K562 (cell line): ENCODE results near the gene SS18L1. TPM values are rescaled to one million over a fixed set of nuclear protein-coding genes. Genes with fewer than 3 reads are reported as not detected.

Source experiments
- ATAC-seq: fragments of 200-7000 bp; cut with Tn5 transposase; 3 replicates; pipeline ENCODE4 v1.9.1; 2020; ENCODE audit warnings: moderate library complexity
- BruUV-seq: library from RNA; stranded (reverse); fragments of 400-500 nt; replicated peaks from 2 replicates; lab custom pipeline; 2021; lab: Mats Ljungman, UMichigan
- CTCF ChIA-PET: fragments of 300-600 bp; formaldehyde crosslinking; extraction: SDS; loops from one replicate; lab custom pipeline; 2021; ENCODE audit warnings: low intra/inter-chr PET ratio; lab: Yijun Ruan, JAX
- POLR2A ChIA-PET: fragments of 300-600, 350-650 bp; sonication (Branson Sonifier 250); formaldehyde crosslinking; extraction: SDS; loops from one replicate; lab custom pipeline; 2021; ENCODE audit warnings: antibody characterized with exemption, inconsistent platforms; lab: Yijun Ruan, JAX
- DNase-seq, 4 experiments: peaks; one replicate each; pipeline versions ENCODE4 v3.0.0 to v3.0.0-alpha.2; 2011 to 2018; ENCODE audit warnings: low spot score in 3 of 4, mixed read lengths in 3 of 4; ENCODE audit errors: extremely low read depth in 1 of 4
- FAIRE-seq: peaks from 2 replicates; lab custom pipeline; 2011; peaks lifted over from hg19 to GRCh38; lab: Jason Lieb, UNC
- H2AFZ ChIP-seq: 2 replicates; pipeline ENCODE4 v1.6.0; 2011; ENCODE audit warnings: low read depth, low read length, control low read depth, inconsistent platforms
- H3K27ac ChIP-seq: fragments of 200-600 bp; 3 replicates; pipeline ENCODE4 v1.8.0; 2011; ENCODE audit warnings: low read depth, mild to moderate bottlenecking, control low read depth, inconsistent platforms, low read length, moderate library complexity, mixed read lengths; ENCODE audit errors: extremely low read depth
- H3K27me3 ChIP-seq, 2 experiments: fragments of 300-600 bp in 1 of 2; 2 replicates in 1 of 2; 3 replicates in 1 of 2; pipeline versions ENCODE4 v1.6.0 to v1.8.0; 2011; ENCODE audit warnings: inconsistent platforms in 2 of 2, low read length in 2 of 2, mild to moderate bottlenecking in 1 of 2, mixed read lengths in 1 of 2, moderate library complexity in 1 of 2; ENCODE audit not compliant: control insufficient read depth in 2 of 2, insufficient read depth in 2 of 2
- H3K36me3 ChIP-seq: fragments of 300-600 bp; 3 replicates; pipeline ENCODE4 v1.8.0; 2011; ENCODE audit warnings: mild to moderate bottlenecking, low read length, inconsistent platforms; ENCODE audit not compliant: control insufficient read depth, insufficient read depth
- H3K4me1 ChIP-seq, 2 experiments: fragments of 200-600 bp in 1 of 2; replicated peaks in 1 of 2; 2 replicates in 1 of 2; 3 replicates in 1 of 2; pipeline versions ENCODE4 v1.5.1 to v1.8.0; 2011; ENCODE audit warnings: inconsistent platforms in 2 of 2, low read length in 2 of 2, mild to moderate bottlenecking in 1 of 2, mixed read lengths in 1 of 2, moderate library complexity in 1 of 2; ENCODE audit not compliant: control insufficient read depth in 2 of 2, insufficient read depth in 2 of 2
- H3K4me2 ChIP-seq: 2 replicates; pipeline ENCODE4 v1.6.1; 2011; ENCODE audit warnings: low read length, control low read depth, inconsistent platforms, mixed read lengths; ENCODE audit not compliant: insufficient read depth
- H3K4me3 ChIP-seq: fragments of 200-600 bp; sonication (generic), shearing (Covaris generic); 2 replicates; pipeline ENCODE4 v1.5.1; 2016; ENCODE audit warnings: control low read depth, inconsistent platforms
- H3K79me2 ChIP-seq: fragments of 200-600 bp; 3 replicates; pipeline ENCODE4 v1.8.0; 2011; ENCODE audit warnings: low read length, inconsistent platforms; ENCODE audit not compliant: control insufficient read depth, insufficient read depth
- H3K9ac ChIP-seq, 2 experiments: 2 replicates each; pipeline versions ENCODE4 v1.6.0 to v1.6.1; 2011; ENCODE audit warnings: low read depth in 2 of 2, low read length in 2 of 2, control low read depth in 1 of 2, inconsistent platforms in 1 of 2, mild to moderate bottlenecking in 1 of 2, mixed read lengths in 1 of 2; ENCODE audit not compliant: insufficient read depth in 1 of 2
- H3K9me1 ChIP-seq: one replicate; pipeline ENCODE4 v1.6.0; 2011; ENCODE audit warnings: inconsistent platforms, mild to moderate bottlenecking, low read length, moderate library complexity; ENCODE audit not compliant: control insufficient read depth, insufficient read depth
- H3K9me3 ChIP-seq: replicated peaks from 2 replicates; pipeline ENCODE4 v1.5.1; 2011; ENCODE audit warnings: low read depth, low read length, inconsistent platforms; ENCODE audit not compliant: control insufficient read depth, insufficient read depth
- H4K20me1 ChIP-seq: replicated peaks from 2 replicates; pipeline ENCODE4 v1.6.1; 2011; ENCODE audit warnings: low read length, inconsistent platforms, mixed read lengths; ENCODE audit not compliant: control insufficient read depth, insufficient read depth
- E2F5 ChIP-seq: sonication (generic); formaldehyde crosslinking; IDR thresholded peaks from 2 replicates; pipeline ENCODE4 v1.8.0; 2022; ENCODE audit warnings: mild to moderate bottlenecking, missing genetic modification reagents
- HCFC1 ChIP-seq: IDR thresholded peaks from 2 replicates; pipeline ENCODE4 v1.6.1; 2012; ENCODE audit warnings: low read depth, low read length, improper control_type of control experiment
- KDM2B ChIP-seq: fragments of 250-450 bp; sonication (Bioruptor Pico); IDR thresholded peaks from 2 replicates; pipeline ENCODE4 v1.8.0; 2021; ENCODE audit warnings: mild to moderate bottlenecking, moderate library complexity
- POLR2G ChIP-seq: fragments of 200-400 bp; formaldehyde crosslinking; IDR thresholded peaks from 2 replicates; pipeline ENCODE4 v1.6.1; 2017; ENCODE audit warnings: low read depth, mild to moderate bottlenecking, antibody characterized with exemption, low read length, moderate library complexity
- RAD51 ChIP-seq: fragments of 450-650 bp; IDR thresholded peaks from 2 replicates; pipeline ENCODE4 v1.7.1; 2016; ENCODE audit warnings: low read depth, mild to moderate bottlenecking, borderline replicate concordance
- RBM22 ChIP-seq: fragments of 200-400 bp; formaldehyde crosslinking; IDR thresholded peaks from 2 replicates; pipeline ENCODE4 v1.6.1; 2018; ENCODE audit warnings: low read length, low read depth; ENCODE audit not compliant: poor library complexity, severe bottlenecking
- SUPT5H ChIP-seq: fragments of 450-650 bp; IDR thresholded peaks from 2 replicates; pipeline ENCODE4 v1.6.1; 2016
- TAL1 ChIP-seq: fragments of 450-650 bp; IDR thresholded peaks from 2 replicates; pipeline ENCODE4 v1.6.1; 2016; ENCODE audit warnings: mild to moderate bottlenecking
- ZFX ChIP-seq: sonication (generic); formaldehyde crosslinking; IDR thresholded peaks from 2 replicates; pipeline ENCODE4 v1.8.0; 2022; ENCODE audit warnings: mild to moderate bottlenecking, missing genetic modification reagents, moderate library complexity
- WGBS: fragments of 100-300 bp; shearing (Covaris generic); methylation state at CpG from one replicate; pipeline ENCODE4 v1.1.6; 2016; ENCODE audit warnings: low coverage, mixed read lengths; ENCODE audit not compliant: insufficient coverage; ENCODE audit errors: missing lambda C conversion rate; 5-methylcytosine and 5-hydroxymethylcytosine counted together
- in situ Hi-C: fragments of 300-500 bp; cut with MboI; formaldehyde crosslinking; loops from 4 replicates; pipeline ENCODE4 v1.15.0; 2018; ENCODE audit warnings: inconsistent platforms, mixed read lengths
- intact Hi-C: fragments of 100-400 bp; cut with micrococcal nuclease; formaldehyde crosslinking; loops from 2 replicates; pipeline ENCODE4 v1.14.2; 2022
- polyA plus RNA-seq, 8 experiments: library from polyadenylated mRNA; depleted of rRNA in 4 of 8; stranded (reverse) in 5 of 8; unstranded in 3 of 8; fragments of >200 nt; fragmentation: Nextera tagmentation in 2 of 8; fragmentation: Illumina TruSeq in 1 of 8; extraction: Ambion mirVana in 2 of 8; extraction: Trizol in 1 of 8; gene quantifications; 2 replicates each; pipeline versions ENCODE4 v1.2.1 to v1.2.3, GENCODE V29; 2011 to 2014; ENCODE audit warnings: inconsistent platforms in 1 of 8, missing spikeins in 1 of 8
- total RNA-seq, 7 experiments: library from RNA; depleted of rRNA in 6 of 7; stranded (reverse); fragments of >200 nt in 6 of 7; fragmentation: Illumina TruSeq in 2 of 7; extraction: Trizol in 2 of 7; gene quantifications; 2 replicates each; pipeline versions ENCODE4 v1.2.1 to v1.2.3, GENCODE V29; 2011 to 2021; ENCODE audit warnings: low replicate concordance in 1 of 7

SS18L1 gene
- total and polyA plus RNA-seq, 9 of the 15 experiments (the other 6 are each of a cell fraction or from before 2014, with no cell fraction given), result 2.7 to 28.3 (median 15.1) TPM

GRCh38 chr20:62137478-62138203 is 5.9 kb upstream of the SS18L1 start:
- Histone ChIP-seq H3K27me3 (no peaks in the 10 kb centered on the region), H3K4me1 (peaks cover 11 to 16% of the 10 kb centered on the region in 2 experiments; a peak in 4 of 5 replicates), H3K4me2 (no peak overlapping the region), H3K9me1 (no peaks in the 10 kb centered on the region), H3K4me3 (no peak overlapping the region), H4K20me1 (peaks cover 41% of the 10 kb centered on the region), H3K79me2 (peaks cover 40% of the 10 kb centered on the region), H3K9me3 (no peaks in the 10 kb centered on the region), H3K27ac (no peak overlapping the region), H3K9ac (no peak overlapping the region), H3K36me3 (peaks cover 95% of the 10 kb centered on the region), H2AFZ (no peak overlapping the region)
- ChIA-PET POLR2A (interaction anchor here (0.6 to 7.8 kb wide), 5 partner anchors 12 to 127 kb away, joined by 3 to 78 read pairs (median 5); partner anchors contain the start of genes LSM14B and TAF4), CTCF (interaction anchor here (1.8 kb wide), 1 partner anchor 127 kb away, joined by 13 read pairs; no protein-coding TSS in a partner anchor)
- intact Hi-C loops (no loop called here), in situ Hi-C loops (loop anchor here (5.0 kb wide), 1 partner anchor 115 kb away; no protein-coding TSS in a partner anchor)
- 78% methylated on average over 8 of the region's 8 CpGs for WGBS
- 0 out of 2 replicates have a peak, but pooled peaks have one; percentile 20 for TF ChIP-seq SUPT5H
- TF ChIP-seq RAD51, result no peak
- peak; percentile 15 for TF ChIP-seq RBM22
- FAIRE-seq (no peak), ATAC-seq (no peak), DNase-seq (no peak)
- BruUV-seq, result no TSS peak

- H3K9ac ChIP-seq, result 0 out of 4 replicates have a peak overlapping the region, but pooled peaks of 1 of the 2 experiments have one; percentile 32
- ATAC-seq (no peak), FAIRE-seq (no peak), DNase-seq (no peak)
- POLR2A ChIA-PET, result interaction anchor here (0.6 to 7.8 kb wide), 5 partner anchors 13 to 127 kb away, joined by 3 to 78 read pairs (median 5); partner anchors contain the start of genes LSM14B and TAF4
- H3K4me3 ChIP-seq, result no peak overlapping the region
- no peaks in the 10 kb centered on the region for H3K9me1 ChIP-seq
- no peaks in the 10 kb centered on the region for H3K9me3 ChIP-seq
- H4K20me1 ChIP-seq, result peaks cover 39% of the 10 kb centered on the region
- peaks cover 45% of the 10 kb centered on the region for H3K79me2 ChIP-seq
- no peaks in the 10 kb centered on the region for H3K27me3 ChIP-seq
- WGBS, result over 99% methylated on average over 11 of the region's 11 CpGs
- intact Hi-C loops, result no loop called here
- CTCF ChIA-PET, result no interaction called here
- no peak overlapping the region for H3K27ac ChIP-seq
- no peak overlapping the region for H3K4me2 ChIP-seq
- peaks cover 90% of the 10 kb centered on the region for H3K36me3 ChIP-seq
- H3K4me1 ChIP-seq, result peaks cover 11 to 17% of the 10 kb centered on the region in 2 experiments; a peak in 4 of 5 replicates
- BruUV-seq, result no TSS peak
- no peak overlapping the region for H2AFZ ChIP-seq
- in situ Hi-C loops, result loop anchor here (5.0 kb wide), 1 partner anchor 116 kb away; no protein-coding TSS in a partner anchor
- TF ChIP-seq HCFC1, result no peak
- TF ChIP-seq ZFX (CRISPR knock-in tag), result no peak
- no peak for TF ChIP-seq TAL1
- TF ChIP-seq POLR2G, result peak; percentile 53; the same call in 1 of the 2 replicates
- TF ChIP-seq SUPT5H, result 0 out of 2 replicates have a peak, but pooled peaks have one; percentile 5
- no peak for TF ChIP-seq E2F5 (CRISPR knock-in tag)
- no peak for TF ChIP-seq KDM2B (CRISPR knock-in tag)
Measured at GRCh38 chr20:62138204-62138543, 5.4 kb upstream of the SS18L1 start.
